ENCODE results near the gene OCA2. TPM values are rescaled to one million over a fixed set of nuclear protein-coding genes. Genes with fewer than 3 reads are reported as not detected.

Gene OCA2
- total and polyA plus RNA-seq, 2 of the 4 experiments (the other 2 are of a cell fraction): under 0.01 to 0.03 TPM

GRCh38 chr15:28049581-28049980 lies 49.5 kb downstream of the OCA2 start:
- ChIA-PET POLR2A (ENCODE audit: unreplicated experiment) (no interaction called here), CTCF (interaction anchor here (0.6 kb wide), 1 partner anchor 1186 kb away, joined by 3 read pairs; no protein-coding TSS in a partner anchor)
- no CpG with 5 or more reads among the region's 3 CpGs for WGBS, 2 experiments (ENCODE audit: extremely low coverage in 2 of 2, insufficient read length in 1 of 2)
- H3K27me3 ChIP-seq (ENCODE audit: control insufficient read depth, insufficient read depth, low read length): no peaks in the 10 kb centered on the region
- H4K20me1 ChIP-seq (ENCODE audit: insufficient read depth, low read length): no peaks in the 10 kb centered on the region
- H2AK5ac ChIP-seq (ENCODE audit: low read depth, low read length): no peak overlapping the region
- H2AFZ ChIP-seq (replicated peaks; ENCODE audit: low read length, poor library complexity): no peak overlapping the region
- no peak for ATAC-seq (ENCODE audit: low read depth)
- no peak overlapping the region for H3K4ac ChIP-seq (ENCODE audit: low read depth, low read length)
- BruUV-seq (replicated peaks): no TSS peak
- no peak overlapping the region for H3K4me2 ChIP-seq (ENCODE audit: low read depth, low read length)
- no peak overlapping the region for H3K23ac ChIP-seq (ENCODE audit: low read depth, low read length)
- H2AK9ac ChIP-seq (replicated peaks; ENCODE audit: low read depth, low read length, poor library complexity): no peak overlapping the region
- no peak overlapping the region for H2BK20ac ChIP-seq (ENCODE audit: low read depth, low read length)
- no peak overlapping the region for H3K4me3 ChIP-seq (ENCODE audit: insufficient read depth, low read depth, low read length)
- in situ Hi-C loops (cut with MboI; ENCODE audit: low sequenced_read_pairs): no loop called here
- no peaks in the 10 kb centered on the region for H3K36me3 ChIP-seq (ENCODE audit: control insufficient read depth, insufficient read depth, low read length)
- no peak overlapping the region for H4K5ac ChIP-seq (ENCODE audit: low read depth, low read length)
- intact Hi-C loops (cut with micrococcal nuclease): no loop called here
- no peaks in the 10 kb centered on the region for H3K9me1 ChIP-seq (ENCODE audit: insufficient read depth, low read length)
- no peak for DNase-seq
- no peaks in the 10 kb centered on the region for H3K9me3 ChIP-seq (ENCODE audit: control insufficient read depth, insufficient read depth, low read length)
- no peaks in the 10 kb centered on the region for H3K4me1 ChIP-seq (ENCODE audit: control insufficient read depth, insufficient read depth, low read length)
- no peak overlapping the region for H4K91ac ChIP-seq (ENCODE audit: insufficient read depth, low read depth, low read length)
- dilution Hi-C loops (cut with HindIII; ENCODE audit: low sequenced_read_pairs, unreplicated experiment): no loop called here
- H2BK15ac ChIP-seq (ENCODE audit: low read depth, low read length): no peak overlapping the region
- no peak overlapping the region for H2BK120ac ChIP-seq (ENCODE audit: low read depth, low read length)
- H3K14ac ChIP-seq (replicated peaks; ENCODE audit: low read depth, low read length): no peak overlapping the region
- H3K79me1 ChIP-seq (ENCODE audit: low read depth in 1 of 2, low read length in 2 of 2): no peaks in the 10 kb centered on the region
- H3K18ac ChIP-seq (ENCODE audit: low read depth, low read length): no peak overlapping the region
- TF ChIP-seq CTCF (conservative IDR thresholded peaks at IDR 0.05; ENCODE audit: low read depth, low read length): no peak
- TF ChIP-seq BHLHE40 (IDR thresholded peaks at IDR 0.05; ENCODE audit: low read depth, low read length): no peak
- no peak for TF ChIP-seq USF2 (IDR thresholded peaks at IDR 0.05; ENCODE audit: low read depth, low read length)
- TF ChIP-seq ELK1 (IDR thresholded peaks at IDR 0.05; ENCODE audit: borderline replicate concordance, low read depth, low read length): no peak
- no peak for TF ChIP-seq MAZ (IDR thresholded peaks at IDR 0.05; ENCODE audit: borderline replicate concordance, low read depth, low read length)
- no peak for TF ChIP-seq FOS (IDR thresholded peaks at IDR 0.05; ENCODE audit: low read depth, low read length)
- no peak for TF ChIP-seq RCOR1 (IDR thresholded peaks at IDR 0.05; ENCODE audit: insufficient replicate concordance, low read length)
- no peak for TF ChIP-seq CEBPB (IDR thresholded peaks at IDR 0.05; ENCODE audit: low read depth, low read length)
- no peak overlapping the region for H2BK5ac ChIP-seq (ENCODE audit: low read depth, low read length, poor library complexity, severe bottlenecking)
- H3K27ac ChIP-seq (ENCODE audit: insufficient read depth, low read length): no peak overlapping the region
- H4K8ac ChIP-seq (ENCODE audit: low read depth in 2 of 2, low read length in 2 of 2): no peak overlapping the region
- no peak overlapping the region for H3K9ac ChIP-seq (ENCODE audit: low read depth, low read length)
- H3K56ac ChIP-seq (ENCODE audit: extremely low read depth, insufficient read depth, low read length): no peak overlapping the region

All from IMR-90 (cell line).